NCI-H524 (cell line): ENCODE data around the gene PYGM.

Experiments used
- DNase-seq, 2 experiments: peaks; one replicate each; lab custom pipeline; 2025; lab: John Stamatoyannopoulos, UW

Gene PYGM

DNA sequence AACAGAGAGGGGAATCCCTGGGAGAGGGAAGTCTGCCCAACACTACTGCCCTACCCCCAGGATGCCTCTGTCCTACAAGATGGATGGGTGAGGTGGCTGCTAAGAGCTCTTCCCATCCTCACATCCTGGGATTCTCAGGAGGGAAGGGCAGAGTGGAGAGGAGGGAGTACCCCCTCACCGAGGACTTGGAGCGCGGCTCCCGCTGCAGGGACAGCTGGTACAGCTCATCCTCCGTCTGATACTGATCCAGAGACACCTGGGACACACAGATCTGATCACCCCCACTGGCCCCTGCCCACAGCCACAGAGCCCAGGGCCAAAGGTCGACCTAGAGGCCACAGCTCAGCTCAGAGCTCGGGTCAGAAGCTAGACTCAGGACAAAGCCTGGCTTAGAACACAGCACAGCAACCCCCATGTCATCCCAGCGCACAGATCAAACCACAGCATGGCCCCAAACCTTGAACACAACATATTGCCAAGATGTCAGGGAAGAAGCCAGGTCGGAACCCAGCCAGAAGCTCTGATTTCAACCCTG is 24.0 kb downstream of the PYGM start:
- no peak for DNase-seq

DNA sequence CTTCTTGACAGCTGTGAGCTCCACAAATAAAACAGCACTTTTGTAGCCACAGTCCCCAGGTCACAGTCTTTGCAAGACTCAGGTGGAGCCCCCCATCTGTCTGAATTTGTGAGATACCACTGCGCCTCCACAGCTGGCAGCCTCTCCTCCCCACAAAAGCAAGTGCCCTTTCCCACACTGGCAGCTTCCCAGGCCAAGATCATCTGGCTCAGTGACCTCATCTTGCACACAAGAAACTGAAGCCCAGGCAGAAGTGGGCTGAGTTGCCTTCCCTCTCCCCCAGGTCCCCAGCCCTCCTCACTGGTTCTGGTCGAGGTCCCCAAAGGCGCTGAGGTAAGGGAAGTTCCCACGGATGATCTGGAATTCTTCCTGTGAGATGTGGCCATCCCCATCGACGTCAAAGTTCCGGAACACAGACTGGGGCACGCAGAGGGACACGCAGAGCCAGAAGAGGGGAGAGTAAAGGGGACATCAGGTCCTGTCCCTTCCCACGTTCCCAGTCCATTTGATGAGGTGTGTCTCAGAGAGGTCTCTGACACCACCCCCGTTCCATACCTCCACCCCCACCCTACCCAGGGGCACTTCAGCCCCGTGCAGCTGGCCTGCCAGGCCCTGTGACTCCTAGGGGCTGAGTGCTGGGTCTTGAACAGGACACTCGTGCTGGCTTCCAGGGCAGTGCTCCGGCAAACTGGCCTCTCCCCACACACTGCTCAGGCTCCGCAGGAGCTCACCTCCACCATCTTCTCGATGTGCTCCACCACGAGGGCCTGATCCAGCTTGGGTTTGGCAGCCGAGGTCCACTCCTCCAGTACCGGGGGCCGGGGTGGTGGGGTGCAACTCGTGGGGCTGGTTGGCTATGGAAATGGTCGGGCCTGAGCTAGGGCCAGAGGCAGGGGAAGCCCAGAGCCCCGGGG is 24.7 kb downstream of the PYGM start:
- no peak for DNase-seq

DNA sequence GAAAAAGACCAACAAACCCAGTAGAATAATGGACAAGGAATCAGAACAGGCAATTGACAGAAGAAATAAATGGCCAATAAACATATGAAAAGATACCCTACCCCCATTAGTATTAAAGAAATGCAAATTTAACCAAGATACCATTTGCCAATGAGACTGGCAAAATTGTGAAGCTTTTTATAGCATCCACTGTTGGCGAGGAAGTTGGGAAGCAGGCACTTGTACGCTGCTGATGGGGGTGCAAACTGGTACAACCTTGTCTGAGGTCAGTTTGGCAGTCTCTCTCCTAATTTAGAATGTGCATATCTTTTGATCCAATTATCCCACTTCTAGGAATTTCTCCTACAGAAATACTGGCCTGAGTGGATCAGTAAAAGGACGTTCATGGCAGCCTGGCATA is 28.2 kb downstream of the PYGM start:
- no peak for DNase-seq

DNA sequence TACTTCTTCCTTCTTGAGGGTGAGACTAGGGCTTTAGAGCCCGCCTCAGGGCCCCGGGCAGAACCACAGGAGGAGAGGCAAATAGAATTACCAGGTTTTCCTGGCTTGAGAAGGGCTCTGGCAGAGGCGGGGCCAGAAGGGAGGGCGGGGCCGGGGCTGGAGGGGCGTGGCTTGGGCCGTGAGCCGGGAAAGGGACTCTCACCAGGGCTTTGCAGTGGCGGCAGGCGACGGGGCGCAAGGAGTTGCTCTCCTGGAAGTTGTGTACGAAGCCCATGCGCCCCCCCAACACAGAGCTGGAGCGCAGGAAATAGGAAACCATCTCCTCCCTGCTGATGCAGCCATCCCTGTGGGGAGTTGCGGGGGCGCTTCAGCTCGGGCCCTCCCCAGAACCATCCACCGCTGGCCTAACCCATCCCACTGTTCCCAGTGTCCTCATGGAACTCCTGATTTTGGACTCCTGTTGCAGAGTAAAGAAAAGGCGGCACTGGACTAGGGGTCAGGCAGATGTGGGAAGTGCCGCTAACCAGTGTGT is 29.9 kb downstream of the PYGM start:
- DNase-seq, result no peak

DNA sequence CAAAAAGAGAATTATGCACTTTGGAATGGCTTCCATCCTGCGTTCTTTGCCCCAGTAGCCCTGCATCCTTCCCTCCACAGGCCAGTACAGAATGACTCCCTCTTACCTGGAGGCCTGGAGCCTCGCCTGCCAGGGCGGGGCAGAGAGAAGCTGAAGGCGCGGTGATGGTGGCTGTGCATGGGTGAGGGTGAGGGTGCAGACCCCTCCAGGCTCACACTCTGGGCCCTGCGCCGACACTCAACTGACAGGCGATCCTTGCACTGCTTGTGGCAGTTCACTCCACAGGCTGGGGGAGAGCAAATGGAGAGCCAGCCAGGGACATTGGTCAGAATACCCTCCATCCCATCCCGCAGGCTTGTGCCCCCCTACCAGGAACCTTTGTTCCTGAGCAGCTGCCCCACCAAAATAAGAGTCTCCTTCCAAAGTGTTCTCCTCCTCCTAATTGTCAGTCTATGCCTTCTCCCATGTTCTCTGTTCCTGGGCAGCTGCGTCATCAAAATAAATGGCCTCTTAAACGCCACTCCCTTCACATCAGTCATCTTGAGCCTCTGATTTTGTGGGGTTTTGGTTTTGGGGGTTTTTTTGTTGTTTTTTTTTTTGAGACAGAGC is 30.9 kb downstream of the PYGM start:
- DNase-seq, result no peak

DNA sequence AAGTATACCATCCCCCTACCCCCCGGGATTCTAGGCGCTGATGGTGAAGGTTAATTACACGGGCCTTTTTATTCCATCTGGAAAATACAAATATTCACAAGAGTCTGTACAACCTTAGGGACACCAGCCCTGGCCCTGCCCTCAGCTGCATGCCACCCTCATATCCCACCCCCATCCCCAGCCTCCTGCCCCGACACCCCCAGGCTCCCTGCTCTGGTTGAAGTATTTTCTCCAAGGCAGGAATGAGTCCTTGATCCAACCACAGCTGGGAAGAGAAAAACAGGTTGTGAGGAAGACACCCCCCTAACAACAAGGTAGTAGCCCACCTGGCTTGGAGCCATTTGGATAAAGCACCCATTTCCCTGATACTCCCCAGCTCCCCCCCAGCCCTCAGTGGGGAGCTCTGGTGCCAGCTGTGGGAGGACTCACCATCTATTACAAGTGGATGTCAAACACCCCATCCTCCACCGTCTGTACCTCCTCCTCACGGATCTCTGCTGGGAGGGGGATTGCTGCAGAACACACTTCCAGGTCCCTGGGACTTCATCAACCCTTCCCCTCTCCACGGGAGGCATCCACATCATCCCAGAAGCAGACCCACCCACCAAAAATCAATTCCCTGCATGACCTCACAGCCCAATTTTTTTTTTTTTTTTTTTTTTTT is 32.8 kb downstream of the PYGM start:
- no peak for DNase-seq

DNA sequence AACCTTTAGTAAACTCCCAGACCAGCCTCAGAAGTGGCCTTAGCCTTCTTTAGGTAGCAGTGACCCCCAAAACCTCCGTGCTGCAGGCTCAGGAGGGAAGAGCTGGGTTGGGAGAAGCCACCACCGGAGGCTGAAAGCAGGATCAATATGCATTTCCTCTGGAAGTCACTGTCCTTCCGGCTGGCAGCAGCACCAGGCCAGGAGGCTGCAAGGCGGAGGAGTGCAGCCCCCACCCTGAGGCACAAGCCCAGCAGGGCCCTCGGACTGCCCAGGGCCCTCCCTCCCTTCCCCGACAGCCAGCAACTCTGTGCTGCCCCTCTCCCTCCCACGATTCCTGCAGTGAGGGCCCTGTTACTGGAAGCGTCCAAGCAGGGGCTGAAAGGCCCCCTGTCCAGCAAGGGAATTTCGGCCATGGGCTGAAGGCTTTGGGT is 33.5 kb downstream of the PYGM start:
- DNase-seq, result no peak

DNA sequence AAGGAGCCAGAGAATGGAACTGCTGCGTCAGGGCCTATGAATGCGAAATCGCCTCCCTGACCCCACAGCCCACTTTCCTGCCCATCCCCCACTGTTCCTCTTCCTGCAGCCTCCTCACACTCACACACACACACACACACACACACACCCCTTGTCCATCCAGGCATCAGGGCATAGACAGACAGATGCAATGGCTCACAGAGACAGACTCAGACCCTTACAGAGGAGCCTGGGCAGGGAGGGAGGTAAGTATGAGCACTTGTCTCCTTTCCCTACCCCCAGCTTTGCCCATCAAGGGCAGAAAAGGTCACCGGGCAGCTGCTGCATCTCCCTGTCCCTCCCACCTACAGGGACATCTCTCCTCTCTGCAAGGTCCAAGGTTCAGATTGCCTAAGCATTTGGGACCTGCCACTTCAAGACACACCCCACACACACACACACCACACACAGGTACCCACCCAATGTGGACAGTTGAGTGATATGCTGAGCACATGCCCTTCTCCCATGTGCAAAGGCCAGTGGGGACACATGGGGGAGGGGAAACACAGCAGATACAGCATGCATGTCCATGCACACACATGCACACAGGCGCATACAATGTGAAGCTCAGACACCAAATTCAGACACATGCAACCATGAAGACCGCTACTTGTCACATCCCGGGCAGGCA is 34.8 kb downstream of the PYGM start:
- no peak for DNase-seq

DNA sequence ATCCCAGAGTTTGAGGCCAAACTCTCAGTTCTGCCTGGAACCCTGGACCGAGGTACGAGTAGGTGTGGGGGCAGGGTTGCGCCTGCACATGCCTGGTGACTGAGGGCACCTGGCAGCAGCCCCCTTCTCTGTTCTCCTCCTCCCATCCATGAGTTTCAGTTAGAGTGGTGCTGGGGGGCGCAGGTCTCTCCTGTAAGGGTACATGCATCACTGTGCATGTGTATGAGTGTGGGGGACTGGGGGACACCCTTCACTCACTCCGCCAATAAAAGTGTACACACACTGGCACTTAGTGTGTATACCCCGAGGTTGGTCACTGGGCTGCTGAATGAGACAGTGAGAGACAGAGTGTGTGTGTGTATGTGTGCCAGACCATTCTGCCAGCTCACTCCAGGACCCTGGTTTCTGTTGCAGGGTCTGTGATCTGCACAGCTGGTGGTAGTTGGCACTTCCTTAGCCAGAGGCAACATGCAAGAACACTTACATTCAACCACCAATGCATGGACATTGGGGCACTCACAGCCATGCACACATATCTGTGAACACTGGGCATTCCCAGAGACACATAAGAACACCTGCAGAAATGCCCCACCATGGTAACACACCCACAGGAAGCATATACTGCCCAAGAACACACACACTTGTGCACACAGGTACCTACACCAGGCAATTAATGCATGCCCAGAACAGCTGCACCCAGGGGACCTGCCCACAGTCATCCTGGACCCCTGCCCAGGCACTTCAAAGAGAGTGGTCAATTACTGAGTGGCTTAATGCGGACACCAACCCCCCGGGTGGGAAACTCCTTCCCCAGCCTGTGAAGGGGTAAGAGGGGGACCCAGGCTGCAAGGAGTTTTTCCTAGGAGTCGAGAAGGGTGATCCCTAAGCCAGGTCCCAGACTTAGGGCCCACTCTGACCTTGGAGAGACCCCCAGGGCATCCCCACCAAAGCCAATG is 35.6 kb downstream of the PYGM start:
- no peak for DNase-seq

DNA sequence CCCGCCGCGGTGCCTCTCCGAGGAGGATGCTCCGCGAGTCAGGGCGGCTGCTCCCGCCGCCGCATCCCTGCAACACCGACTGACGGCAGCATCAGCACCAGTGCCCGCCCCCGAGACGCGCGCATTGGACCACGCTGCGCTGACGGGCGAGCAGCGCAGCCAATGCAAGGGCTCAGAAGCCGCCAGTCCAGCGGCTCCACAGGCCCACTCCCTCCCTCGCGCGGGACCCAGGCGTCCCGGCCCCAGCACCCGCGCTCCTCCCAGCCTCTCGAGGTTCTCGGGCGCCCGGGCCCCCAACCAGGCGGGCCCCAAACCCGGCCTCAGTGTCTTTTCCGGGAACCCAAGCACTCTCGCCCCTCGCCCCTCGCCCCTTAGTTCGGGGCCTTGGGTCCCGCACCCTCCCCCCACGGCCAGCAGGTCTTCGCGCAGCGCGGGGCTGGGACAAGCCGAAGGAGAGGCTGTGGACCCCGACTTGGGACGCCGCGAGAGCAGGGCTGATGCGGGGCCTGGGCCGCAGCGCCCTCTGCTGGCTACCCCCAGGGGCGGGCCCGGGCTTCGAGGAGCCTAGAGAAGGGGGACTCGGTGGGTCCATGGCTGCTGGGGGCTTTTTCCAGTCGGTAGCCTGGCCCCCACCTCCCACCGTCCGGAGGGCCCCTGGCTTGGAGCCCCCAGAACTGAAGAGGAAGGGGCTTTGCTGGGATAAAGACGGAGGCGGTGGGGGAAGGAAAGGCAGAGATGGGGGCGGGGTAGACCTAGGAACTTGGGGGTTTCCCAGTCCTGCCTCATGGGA is 36.5 kb downstream of the PYGM start, which contains the start of gene NRXN2:
NRXN2 (minus strand) TSS at position 81 of the 790 bp plus-strand sequence. CDS start 9,498 bp downstream, outside the sequence.
- peak; percentile 52 to 87 for DNase-seq

DNA sequence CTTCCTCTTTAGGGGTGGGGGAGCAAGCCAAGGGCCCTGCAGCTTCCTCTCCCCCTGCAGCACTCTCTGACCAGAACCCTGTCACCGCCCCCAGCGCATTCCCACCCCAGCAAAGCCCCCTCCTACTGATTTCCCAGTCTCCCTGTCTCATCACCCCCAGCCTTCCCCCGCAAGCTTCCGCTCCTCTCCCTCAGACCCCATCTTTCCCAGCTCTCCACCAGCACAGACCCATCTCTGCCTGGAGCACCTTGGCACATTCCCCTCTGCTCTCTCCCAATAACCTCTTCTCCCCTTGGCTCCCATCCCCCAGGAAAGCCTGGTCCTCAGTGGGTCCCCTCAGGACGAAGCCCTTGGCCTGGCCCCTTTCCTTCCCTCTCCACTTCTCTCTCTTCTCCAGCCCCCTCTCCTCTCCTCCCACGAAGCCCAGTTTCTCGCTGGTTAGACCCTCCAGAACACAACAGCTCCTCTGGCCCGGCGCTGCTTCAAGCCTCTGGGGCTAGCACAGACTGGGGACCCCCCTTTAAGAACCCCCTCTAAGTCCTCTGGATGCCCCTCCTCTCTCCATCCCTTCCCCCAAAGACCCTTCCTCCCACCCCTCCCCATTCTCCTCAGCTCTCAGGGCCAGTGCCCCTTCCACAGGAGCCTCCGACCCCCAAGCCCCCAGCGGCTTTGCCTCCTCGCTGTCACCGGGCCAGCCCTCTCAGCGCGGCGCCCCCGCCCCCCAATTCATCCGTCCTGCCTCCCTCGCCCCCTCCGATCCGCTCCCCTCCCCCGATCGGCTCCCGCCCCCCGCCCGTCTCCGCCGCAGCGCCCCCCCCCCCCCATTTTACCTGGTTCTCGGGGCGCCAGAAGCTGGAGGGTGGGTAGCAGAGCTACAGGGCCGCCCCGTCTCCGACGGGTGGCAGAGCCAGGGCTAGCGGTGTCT is 37.4 kb downstream of the PYGM start:
- DNase-seq, result no peak

DNA sequence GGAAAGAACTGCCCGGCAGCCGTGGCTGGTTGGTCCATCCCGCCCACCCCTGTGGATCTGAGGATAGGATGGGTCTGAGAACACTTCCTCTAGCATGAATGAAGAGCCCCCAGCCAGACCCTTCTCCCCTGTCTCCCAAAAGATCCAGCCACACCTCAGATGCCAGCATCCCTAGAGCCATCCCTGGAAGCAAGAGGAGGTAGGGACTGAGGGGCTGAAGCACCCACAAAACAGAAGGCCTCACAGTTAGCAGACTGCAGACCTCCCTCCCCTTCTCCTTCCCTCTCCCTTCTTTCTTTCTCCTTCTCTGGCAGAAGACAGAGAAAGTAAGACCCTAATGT is 38.4 kb downstream of the PYGM start:
- DNase-seq, result no peak

DNA sequence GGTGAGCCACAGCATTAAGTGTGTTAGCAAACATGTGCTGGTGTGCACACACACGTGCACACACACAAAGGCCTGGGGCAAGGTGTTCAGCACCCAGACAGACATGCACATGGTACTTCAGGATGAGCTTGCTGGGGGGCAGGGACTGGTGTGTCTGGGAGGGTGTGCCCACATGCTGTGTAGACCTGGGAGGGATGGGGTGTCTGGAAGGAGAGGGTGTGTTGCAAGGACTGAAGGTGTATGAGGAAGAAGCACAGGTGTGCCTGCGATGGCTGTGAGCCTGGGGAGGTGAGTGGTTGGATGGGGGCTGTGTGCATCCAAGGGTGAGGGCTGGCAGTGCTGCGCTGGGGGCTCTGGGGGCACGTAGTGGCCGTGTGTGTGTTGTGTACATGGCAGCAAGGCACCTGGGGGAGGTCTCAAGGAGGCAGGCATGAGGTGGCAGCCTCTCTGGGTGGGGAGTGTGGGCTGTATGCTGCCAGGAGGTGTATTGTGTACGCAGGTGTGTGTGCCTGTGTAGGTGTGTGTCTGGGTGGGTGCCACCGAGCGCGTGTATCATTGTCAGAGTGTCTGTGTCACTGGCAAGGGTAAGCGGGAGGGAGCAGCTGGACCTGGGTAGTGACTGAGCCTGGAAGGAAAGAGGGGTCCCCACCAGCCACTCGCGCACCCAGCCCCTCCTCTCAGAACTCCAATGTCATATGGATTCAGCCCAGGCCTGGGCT is 39.0 kb downstream of the PYGM start:
- no peak for DNase-seq

DNA sequence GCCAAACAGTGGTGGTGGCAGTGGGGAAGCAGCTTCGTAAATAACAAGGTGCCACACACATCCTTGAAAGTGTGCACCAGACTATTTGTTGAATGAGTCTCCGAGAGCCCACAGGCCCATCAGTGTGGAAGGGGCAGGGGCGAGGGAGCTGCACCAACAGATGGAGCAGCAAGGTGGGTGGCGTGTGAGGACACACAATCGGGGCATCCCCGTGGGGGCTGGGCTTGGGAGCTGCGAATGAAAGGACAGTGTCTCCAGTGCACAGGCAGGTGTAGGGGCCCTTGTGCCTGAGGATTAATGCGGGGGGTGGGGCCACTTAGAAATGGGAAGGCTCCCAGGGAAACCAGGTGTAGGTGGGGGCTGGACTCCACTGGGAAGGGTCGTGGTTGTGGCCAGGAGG is 39.6 kb downstream of the PYGM start:
- DNase-seq, result no peak

DNA sequence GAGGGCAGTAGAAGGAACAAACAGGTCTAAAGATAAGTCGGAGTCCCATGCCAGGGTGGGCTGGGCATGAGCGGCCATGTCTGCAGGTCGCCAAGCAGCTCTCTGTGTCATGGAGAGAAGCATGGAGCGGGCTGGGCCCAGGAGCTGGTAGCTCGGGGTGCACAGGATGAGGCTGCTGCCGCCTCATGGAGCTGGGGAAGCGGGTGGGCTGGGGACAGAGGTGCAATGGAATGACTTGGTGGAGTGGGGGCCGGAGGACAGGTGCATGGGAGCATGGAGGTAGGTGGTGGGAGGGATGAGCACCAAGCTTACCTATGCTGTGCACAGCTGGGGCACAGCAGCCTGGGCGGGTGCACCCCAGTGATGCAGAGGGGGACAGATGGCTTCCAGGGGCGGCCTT is 40.4 kb downstream of the PYGM start:
- DNase-seq, result no peak

DNA sequence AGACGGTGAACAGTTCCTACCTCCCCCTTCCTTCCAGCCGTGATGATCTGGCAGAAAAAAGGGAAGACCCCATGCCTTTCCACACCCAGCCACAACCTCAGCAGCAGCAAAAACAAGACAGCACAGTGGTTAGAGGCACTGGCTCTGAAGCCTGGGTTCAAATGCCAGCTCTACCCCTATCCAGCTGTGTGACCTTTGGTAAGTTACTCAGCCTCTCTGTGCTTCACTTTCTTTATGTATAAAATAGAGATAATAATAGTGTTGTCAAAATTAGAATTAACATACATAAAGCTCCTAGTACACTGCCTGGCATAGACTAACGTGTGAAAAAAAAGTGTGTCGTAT is 41.0 kb downstream of the PYGM start:
- DNase-seq, result no peak

DNA sequence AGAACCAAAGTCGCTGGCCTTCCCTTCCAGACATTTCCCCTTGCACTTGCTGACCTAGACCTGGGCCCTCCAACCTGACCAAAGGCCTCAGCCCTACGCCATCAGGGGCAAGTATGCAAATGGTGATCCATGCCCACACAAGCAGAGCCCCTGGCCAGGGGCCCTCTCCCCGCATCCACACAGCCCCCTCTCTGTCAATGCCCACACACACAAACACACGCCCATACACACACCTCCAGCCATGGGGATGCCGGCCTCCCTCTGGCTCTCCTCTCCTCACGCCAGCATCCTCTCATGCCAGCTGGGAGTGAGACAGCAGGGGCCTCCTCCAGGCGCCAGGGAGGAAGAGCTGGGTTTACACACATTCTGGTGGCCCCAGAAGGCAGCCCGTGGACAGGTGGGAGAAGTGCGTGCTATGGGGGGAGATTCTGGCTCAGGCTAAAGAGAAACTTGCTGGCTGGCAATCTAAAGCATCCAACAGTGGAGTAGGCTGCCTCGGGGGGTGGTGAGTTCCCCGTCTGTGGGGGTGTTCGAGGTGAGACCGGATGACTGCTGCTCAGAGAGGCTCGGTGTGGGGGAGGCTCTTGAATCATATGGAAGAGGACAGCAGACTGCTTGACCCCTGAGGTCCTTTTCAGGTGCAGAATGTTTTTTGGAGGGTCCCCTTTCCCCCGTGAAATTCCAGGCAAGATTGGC is 41.5 kb downstream of the PYGM start:
- peak; percentile 36 to 42 for DNase-seq

DNA sequence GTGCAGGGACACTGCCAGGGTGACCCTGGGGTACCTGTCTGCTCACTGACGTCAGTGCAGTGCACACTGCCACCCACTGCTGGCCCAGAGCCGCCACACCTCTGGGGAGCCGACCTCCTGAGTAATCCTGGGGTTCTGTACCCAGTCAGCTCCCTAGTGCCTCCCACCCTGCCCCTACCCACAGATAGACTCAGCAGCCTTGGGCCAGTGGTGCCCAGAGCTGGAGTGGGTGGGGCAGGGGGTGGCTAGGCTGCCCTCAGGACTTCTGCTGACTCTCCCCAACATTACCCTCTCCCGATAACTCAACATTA is 42.6 kb downstream of the PYGM start:
- DNase-seq, result no peak
